Measurements from ENCODE around the gene CDC20.

DNA sequence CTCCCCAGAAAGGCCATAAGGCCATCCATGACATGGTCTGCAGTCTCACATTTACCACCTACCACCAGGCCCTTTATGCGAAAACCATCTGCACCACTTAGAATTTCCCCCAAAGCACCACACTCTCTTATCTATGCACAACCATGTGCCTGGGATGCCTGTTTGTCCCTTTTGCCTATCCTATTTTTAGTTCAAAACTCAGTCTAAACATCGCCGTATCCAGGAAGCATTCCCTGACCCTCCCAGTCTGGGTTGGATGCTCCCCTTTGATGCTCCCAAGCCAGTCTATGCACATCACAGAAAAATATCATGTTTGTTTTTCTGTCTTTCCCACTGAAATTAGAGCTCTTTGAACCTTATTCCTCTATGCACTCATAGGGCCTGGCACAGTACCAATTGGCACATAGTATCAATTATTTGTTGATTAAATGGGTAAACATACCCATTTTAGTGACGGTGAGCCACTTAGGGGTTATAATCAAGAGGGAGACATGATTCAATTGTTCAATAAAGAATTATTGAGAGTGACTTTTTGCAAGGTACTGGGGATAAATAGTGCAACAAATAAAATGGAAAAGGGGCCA is 14.4 kb upstream of the CDC20 start:
- TF ChIP-seq TAF1 (IDR thresholded peaks at IDR 0.05; ENCODE audit: borderline replicate concordance, low read depth, low read length) (no peak), POLR2AphosphoS5 (IDR thresholded peaks at IDR 0.05; ENCODE audit: low read depth, low read length) (no peak), POLR2A (IDR thresholded peaks at IDR 0.05; ENCODE audit: low read depth, low read length) (no peak)

Measured in GM12892 (cell line).